Left renal cortex interstitium (tissue), 4 donors: ENCODE data around the gene EPS15. TPM values are rescaled to one million over a fixed set of nuclear protein-coding genes. Genes with fewer than 3 reads are reported as not detected.
"Not testable (repeated sequence)": the region's sequence is repeated elsewhere in the genome, so short reads cannot be mapped to it uniquely, and the experiment has no call there.

Experiments
- DNase-seq, 4 donors: peaks; one replicate each; pipeline ENCODE4 v3.0.0-alpha.2; 2013; ENCODE audit warnings: low read depth in 4 of 4, low spot score in 2 of 4, missing footprints in 1 of 4
- polyA plus RNA-seq, 4 donors: library from polyadenylated mRNA; unstranded; fragments of 120-200 nt; gene quantifications; one replicate each; pipeline ENCODE4 v1.2.1, GENCODE V29; 2013; ENCODE audit not compliant: insufficient read length in 4 of 4

EPS15 gene
- polyA plus RNA-seq, 4 donors = 32.4 to 48.1 (median 42.2) TPM

- DNase-seq = no peak
Observed at GRCh38 chr1:51482881-51483280, 36.2 kb downstream of the EPS15 start.

GRCh38 chr1:51474832-51475620, 44.0 kb downstream of the EPS15 start:
- not testable (repeated sequence) for DNase-seq

GRCh38 chr1:51473331-51474115, 45.5 kb downstream of the EPS15 start:
- no peak for DNase-seq

GRCh38 chr1:51472359-51472758, 46.7 kb downstream of the EPS15 start:
- no peak for DNase-seq

- no peak for DNase-seq
Observed at GRCh38 chr1:51469518-51469917, 49.5 kb downstream of the EPS15 start.

- no peak for DNase-seq
Observed at GRCh38 chr1:51464828-51465227, 54.2 kb downstream of the EPS15 start.

- DNase-seq = no peak
Observed at GRCh38 chr1:51463561-51463960, 55.5 kb downstream of the EPS15 start.

GRCh38 chr1:51462289-51462688, 56.8 kb downstream of the EPS15 start:
- DNase-seq = not testable (repeated sequence)

GRCh38 chr1:51454554-51454953, 64.5 kb downstream of the EPS15 start:
- no peak for DNase-seq

- no peak for DNase-seq
Observed at GRCh38 chr1:51453010-51453409, 66.1 kb downstream of the EPS15 start.

- not testable (repeated sequence) for DNase-seq
Observed at GRCh38 chr1:51448844-51449454, 70.1 kb downstream of the EPS15 start.

GRCh38 chr1:51445351-51446090, 73.5 kb downstream of the EPS15 start:
- no peak for DNase-seq

GRCh38 chr1:51444534-51445192, 74.4 kb downstream of the EPS15 start:
- DNase-seq = no peak

- no peak for DNase-seq
Observed at GRCh38 chr1:51444096-51444495, 75.0 kb downstream of the EPS15 start.

- no peak for DNase-seq
Observed at GRCh38 chr1:51443555-51443954, 75.5 kb downstream of the EPS15 start.

- no peak for DNase-seq
Observed at GRCh38 chr1:51442616-51443015, 76.5 kb downstream of the EPS15 start.

GRCh38 chr1:51442198-51442597, 76.9 kb downstream of the EPS15 start:
- no peak for DNase-seq

- DNase-seq = no peak
Observed at GRCh38 chr1:51439895-51440294, 79.2 kb downstream of the EPS15 start.

GRCh38 chr1:51439053-51439452, 80.0 kb downstream of the EPS15 start:
- DNase-seq = no peak

GRCh38 chr1:51437391-51437790, 81.7 kb downstream of the EPS15 start:
- DNase-seq = not testable (repeated sequence)
